BE2C (cell line): Measurements from ENCODE around the gene ANKS1A.
"Not testable (repeated sequence)": the region's sequence is repeated elsewhere in the genome, so short reads cannot be mapped to it uniquely, and the experiment has no call there.

Source experiments
- DNase-seq: peaks from one replicate; pipeline ENCODE4 v3.0.0-alpha.2; 2020
- H3K27me3 ChIP-seq: fragments of 250-450 bp; sonication (Bioruptor Pico); 2 replicates; pipeline ENCODE4 v1.5.1; 2020; ENCODE audit warnings: mild to moderate bottlenecking
- H3K36me3 ChIP-seq: fragments of 250-450 bp; sonication (Bioruptor Pico); 2 replicates; pipeline ENCODE4 v1.5.1; 2020; ENCODE audit warnings: mild to moderate bottlenecking
- H3K4me1 ChIP-seq: fragments of 250-450 bp; sonication (Bioruptor Pico); 2 replicates; pipeline ENCODE4 v1.5.1; 2020
- H3K4me3 ChIP-seq: 2 replicates; pipeline ENCODE4 v1.5.1; 2011; ENCODE audit warnings: low read depth, low read length
- H3K9me3 ChIP-seq: fragments of 250-450 bp; sonication (Bioruptor Pico); 2 replicates; pipeline ENCODE4 v1.5.1; 2020
- CTCF ChIP-seq: IDR thresholded peaks from 2 replicates; pipeline ENCODE4 v1.5.1; 2012; ENCODE audit warnings: mild to moderate bottlenecking, low read depth, low read length

Gene ANKS1A

DNA sequence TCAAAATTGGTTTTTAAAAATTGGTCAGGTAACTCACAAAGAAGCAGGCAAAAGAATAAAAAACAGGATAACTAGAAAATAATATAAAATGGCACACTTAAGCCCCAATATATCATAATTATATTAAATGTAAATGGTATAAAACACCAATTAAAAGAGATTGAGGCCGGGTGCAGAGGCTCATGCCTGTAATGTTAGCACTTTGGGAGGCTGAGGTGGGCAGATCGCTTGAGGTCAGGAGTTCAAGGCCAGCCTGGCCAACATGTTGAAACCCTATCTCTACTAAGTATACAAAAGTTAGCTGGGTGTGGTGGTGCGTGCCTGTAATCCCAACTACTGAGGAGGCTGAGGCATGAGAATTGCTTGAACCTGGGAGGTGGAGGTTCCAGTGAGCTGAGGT lies 216.0 kb downstream of the ANKS1A start:
- no peaks in the 10 kb centered on the region for H3K9me3 ChIP-seq
- no peak for TF ChIP-seq CTCF
- H3K4me3 ChIP-seq, result no peak overlapping the region
- no peaks in the 10 kb centered on the region for H3K36me3 ChIP-seq
- no peaks in the 10 kb centered on the region; the same call in 1 of the 2 replicates for H3K27me3 ChIP-seq
- H3K4me1 ChIP-seq, result no peaks in the 10 kb centered on the region
- no peak for DNase-seq

GRCh38 chr6:35106061-35106460 lies 217.0 kb downstream of the ANKS1A start:
- DNase-seq, H3K4me3 ChIP-seq, H3K27me3 ChIP-seq, H3K4me1 ChIP-seq, H3K9me3 ChIP-seq, H3K36me3 ChIP-seq: not testable (repeated sequence)

- not testable (repeated sequence) for H3K4me1 ChIP-seq, DNase-seq, H3K4me3 ChIP-seq
Observed at GRCh38 chr6:35107208-35107607, 218.2 kb downstream of the ANKS1A start.

DNA sequence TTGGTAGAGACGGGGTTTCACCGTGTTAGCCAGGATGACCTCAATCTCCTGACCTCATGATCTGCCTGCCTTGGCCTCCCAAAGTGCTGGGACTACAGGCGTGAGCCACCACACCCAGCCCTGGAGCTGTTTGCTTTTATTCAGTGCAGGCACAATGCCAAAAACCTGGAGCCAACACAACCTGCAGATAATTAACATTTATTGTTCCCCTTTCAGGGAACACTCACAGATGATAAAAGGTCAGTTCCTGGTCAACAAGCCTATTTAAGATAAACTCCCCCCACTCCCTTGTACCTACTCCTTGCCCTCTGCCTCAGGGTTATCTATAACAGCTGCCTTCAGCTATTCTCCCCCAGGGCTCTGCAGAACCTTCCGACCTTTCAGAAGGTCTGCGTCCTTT lies 218.7 kb downstream of the ANKS1A start:
- not testable (repeated sequence) for H3K4me3 ChIP-seq, H3K36me3 ChIP-seq, H3K27me3 ChIP-seq, H3K9me3 ChIP-seq, H3K4me1 ChIP-seq, DNase-seq

More at GRCh38 chr6:35107208-35107607, 218.2 kb downstream of the ANKS1A start:
- H3K27me3 ChIP-seq, H3K36me3 ChIP-seq, H3K9me3 ChIP-seq: not testable (repeated sequence)

DNA sequence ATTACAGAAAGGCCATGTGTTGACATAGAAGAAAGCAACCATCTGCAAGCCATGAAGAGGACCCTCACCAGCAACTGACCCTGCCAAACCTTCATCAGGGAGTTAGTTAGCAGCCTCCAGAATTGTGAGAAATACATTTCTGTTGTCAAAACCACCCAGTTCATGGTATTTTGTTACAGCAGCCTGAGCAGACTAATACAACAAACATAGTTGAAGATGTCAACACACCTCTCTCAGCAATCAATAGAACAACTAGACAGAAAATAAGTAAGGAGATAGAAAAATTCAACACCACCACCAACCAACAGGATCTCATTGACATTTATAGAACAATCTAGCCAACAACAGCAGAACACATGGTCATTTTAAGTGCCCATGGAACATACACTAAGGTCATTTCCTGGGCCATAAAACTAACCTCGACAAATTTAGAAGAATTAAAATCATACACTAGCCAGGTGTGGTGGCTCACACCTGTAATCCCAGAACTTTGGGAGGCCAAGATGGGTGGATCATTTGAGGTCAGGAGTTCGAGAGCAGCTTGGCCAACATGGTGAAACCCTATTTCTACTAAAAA lies 219.3 kb downstream of the ANKS1A start:
- no peak for TF ChIP-seq CTCF
- Histone ChIP-seq H3K27me3 (no peaks in the 10 kb centered on the region; the same call in 1 of the 2 replicates), H3K4me1 (no peaks in the 10 kb centered on the region), H3K9me3 (no peaks in the 10 kb centered on the region), H3K36me3 (no peaks in the 10 kb centered on the region), H3K4me3 (no peak overlapping the region)
- DNase-seq, result no peak

GRCh38 chr6:35120746-35121145 lies 231.7 kb downstream of the ANKS1A start:
- H3K4me3 ChIP-seq, result no peak overlapping the region
- TF ChIP-seq CTCF, result no peak
- no peaks in the 10 kb centered on the region for H3K4me1 ChIP-seq
- DNase-seq, result no peak
- no peaks in the 10 kb centered on the region for H3K27me3 ChIP-seq
- no peaks in the 10 kb centered on the region for H3K9me3 ChIP-seq
- no peaks in the 10 kb centered on the region for H3K36me3 ChIP-seq

DNA sequence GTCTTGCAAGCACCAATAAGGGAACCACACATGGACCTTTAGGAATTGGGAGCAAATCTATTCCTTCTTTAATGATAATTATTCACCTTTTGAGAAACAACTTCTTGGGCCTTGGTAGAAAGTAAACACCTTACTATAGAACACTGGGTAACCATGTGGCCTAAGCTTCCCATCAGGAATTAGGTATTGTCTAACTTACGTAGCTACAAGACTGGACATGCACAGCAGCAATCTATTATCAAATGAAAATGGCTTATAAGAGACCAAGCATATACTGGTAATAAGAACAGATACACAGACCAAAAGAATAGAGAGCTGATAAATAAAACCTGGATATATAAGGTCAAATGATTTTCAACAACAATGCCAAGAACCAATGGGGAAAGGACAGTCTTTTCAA lies 235.3 kb downstream of the ANKS1A start:
- Histone ChIP-seq H3K36me3 (no peaks in the 10 kb centered on the region), H3K9me3 (no peaks in the 10 kb centered on the region), H3K4me1 (no peaks in the 10 kb centered on the region), H3K4me3 (no peak overlapping the region), H3K27me3 (no peaks in the 10 kb centered on the region; the same call in 1 of the 2 replicates)
- no peak for TF ChIP-seq CTCF
- DNase-seq, result no peak

DNA sequence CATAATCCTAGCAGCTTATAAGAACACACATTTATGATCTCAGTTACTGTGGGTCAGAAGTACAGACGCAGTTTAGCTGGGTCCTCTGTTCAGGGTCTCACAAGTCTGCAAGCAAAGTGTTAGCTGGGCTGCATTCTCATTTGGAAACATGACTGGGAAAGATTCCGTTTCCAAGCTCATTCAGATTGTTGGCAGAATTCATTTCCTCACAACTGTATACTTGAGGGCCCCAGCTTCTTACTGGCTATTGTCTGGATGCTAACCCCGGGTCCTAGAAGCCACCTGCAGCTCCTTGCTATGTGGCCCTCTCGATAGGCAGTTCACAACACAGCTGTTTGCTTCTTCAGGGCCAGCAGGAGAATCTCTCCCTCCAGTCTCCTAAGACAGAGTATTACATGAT lies 239.0 kb downstream of the ANKS1A start:
- no peaks in the 10 kb centered on the region for H3K36me3 ChIP-seq
- H3K9me3 ChIP-seq, result no peaks in the 10 kb centered on the region
- H3K4me1 ChIP-seq, result no peaks in the 10 kb centered on the region
- H3K4me3 ChIP-seq, result no peak overlapping the region
- TF ChIP-seq CTCF, result no peak
- H3K27me3 ChIP-seq, result no peaks in the 10 kb centered on the region; the same call in 1 of the 2 replicates
- no peak for DNase-seq
